Testis (tissue), 2 donors: ENCODE results near the gene MGST3.

Source experiments
- CTCF ChIP-seq, 3 experiments: fragments of 450-650 bp in 2 of 3; fragments of 200-600 bp in 1 of 3; sonication (generic) in 1 of 3; IDR thresholded peaks; one replicate each; pipeline ENCODE4 v1.5.1; 2016 to 2019; ENCODE audit warnings: antibody characterized with exemption in 3 of 3, mild to moderate bottlenecking in 2 of 3, moderate library complexity in 1 of 3
- POLR2A ChIP-seq: fragments of 450-650 bp; IDR thresholded peaks from one replicate; pipeline ENCODE4 v1.6.1; 2017; ENCODE audit warnings: antibody characterized with exemption, mild to moderate bottlenecking, moderate library complexity

GRCh38 chr1:165619647-165620151 lies 11.3 kb upstream of the MGST3 start:
- TF ChIP-seq CTCF (IDR thresholded peaks at IDR 0.05) (no peak), POLR2A (no peak)
